ENCODE results near the gene CORO2B. TPM values are rescaled to one million over a fixed set of nuclear protein-coding genes. Genes with fewer than 3 reads are reported as not detected.

The CORO2B gene
- total RNA-seq, 1 donor from 2014 or later, result 1.0 TPM

DNA sequence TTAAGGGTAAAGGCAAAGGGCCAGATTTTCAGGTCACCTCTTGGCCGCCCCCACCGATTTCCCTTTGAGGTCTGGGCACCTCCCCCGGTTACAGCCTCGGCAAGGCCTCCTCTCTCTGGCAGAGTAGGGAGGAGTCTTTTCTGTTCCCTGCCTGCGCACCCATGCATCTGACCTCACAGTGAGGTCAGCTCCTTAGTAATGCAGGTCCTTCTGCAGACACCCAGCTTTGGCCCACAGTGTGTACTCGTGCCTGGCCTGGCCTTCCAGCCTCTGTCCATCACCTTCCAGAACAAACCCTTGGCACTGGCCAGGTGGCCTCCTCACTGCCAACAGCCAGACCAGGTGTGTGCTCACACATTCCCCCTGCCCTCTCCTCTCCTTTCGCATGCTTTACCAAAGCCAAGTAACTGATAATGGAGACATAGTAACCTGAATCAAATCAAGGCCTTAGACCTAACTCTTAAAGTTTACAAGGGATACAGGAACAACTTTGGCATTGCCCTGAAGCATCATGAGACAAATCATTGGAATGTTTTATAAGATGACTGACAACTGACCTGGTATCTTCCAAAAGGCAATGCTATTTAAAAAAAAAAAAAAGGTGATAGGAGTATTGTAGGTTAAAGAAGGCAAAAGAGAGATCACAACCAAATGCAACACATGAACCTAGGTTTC lies 61.3 kb downstream of the CORO2B start:
- no peak overlapping the region for H3K4me3 ChIP-seq (ENCODE audit: low read length in 3 of 3)
- H3K27me3 ChIP-seq (ENCODE audit: control insufficient read depth in 3 of 3, insufficient read depth in 3 of 3, low read length in 3 of 3), result no peaks in the 10 kb centered on the region
- H3K4me1 ChIP-seq (ENCODE audit: control insufficient read depth in 3 of 3, insufficient read depth in 3 of 3, low read length in 3 of 3), result peaks cover 38 to 52% (median 41%) of the 10 kb centered on the region in 3 donors
- H3K36me3 ChIP-seq (ENCODE audit: control insufficient read depth in 3 of 3, insufficient read depth in 3 of 3, low read length in 3 of 3), result no peaks in the 10 kb centered on the region
- no peak overlapping the region for H3K9ac ChIP-seq (ENCODE audit: low read depth in 1 of 3, low read length in 3 of 3)
- H3K9me3 ChIP-seq (ENCODE audit: control insufficient read depth in 3 of 3, low read length in 3 of 3), result no peaks in the 10 kb centered on the region
- no peak overlapping the region for H3K27ac ChIP-seq (ENCODE audit: low read depth, low read length)

DNA sequence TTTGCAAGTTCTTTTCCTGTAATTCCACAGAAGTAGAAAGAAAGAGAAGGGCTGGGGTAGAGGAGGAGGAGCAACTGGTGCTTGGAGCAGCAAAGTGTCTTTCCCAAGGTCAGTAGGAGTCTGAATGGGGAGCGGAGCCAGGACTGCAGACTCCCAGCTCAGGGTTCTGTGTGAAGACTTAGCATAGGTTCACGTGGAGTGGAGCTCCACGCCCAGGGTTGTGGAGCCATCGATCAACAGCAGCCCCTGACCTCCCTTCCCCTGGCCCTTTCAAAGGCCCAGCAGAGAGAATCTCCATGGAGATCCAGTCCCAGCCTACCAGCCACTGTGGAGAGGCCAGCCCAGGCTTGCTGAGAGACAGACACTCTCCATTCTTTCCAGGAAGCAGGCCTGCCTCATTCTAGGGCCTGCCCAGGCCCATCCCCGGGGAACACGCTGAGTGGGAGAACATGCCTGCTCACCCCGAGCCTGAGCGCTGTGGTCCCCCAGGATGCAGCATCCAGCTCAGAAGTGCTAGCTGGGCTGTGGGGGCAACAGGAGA lies 62.1 kb downstream of the CORO2B start:
- Histone ChIP-seq H3K4me1 (ENCODE audit: control insufficient read depth in 3 of 3, insufficient read depth in 3 of 3, low read length in 3 of 3) (peaks cover 30 to 44% (median 33%) of the 10 kb centered on the region in 3 donors), H3K9me3 (ENCODE audit: control insufficient read depth in 3 of 3, low read length in 3 of 3) (no peaks in the 10 kb centered on the region), H3K9ac (ENCODE audit: low read depth in 1 of 3, low read length in 3 of 3) (no peak overlapping the region), H3K4me3 (ENCODE audit: low read length in 3 of 3) (no peak overlapping the region), H3K27ac (ENCODE audit: low read depth, low read length) (no peak overlapping the region), H3K27me3 (ENCODE audit: control insufficient read depth in 3 of 3, insufficient read depth in 3 of 3, low read length in 3 of 3) (no peaks in the 10 kb centered on the region), H3K36me3 (ENCODE audit: control insufficient read depth in 3 of 3, insufficient read depth in 3 of 3, low read length in 3 of 3) (no peaks in the 10 kb centered on the region)

GRCh38 chr15:68641376-68641775 lies 62.6 kb downstream of the CORO2B start:
- Histone ChIP-seq H3K36me3 (ENCODE audit: control insufficient read depth in 3 of 3, insufficient read depth in 3 of 3, low read length in 3 of 3) (no peaks in the 10 kb centered on the region), H3K4me1 (ENCODE audit: control insufficient read depth in 3 of 3, insufficient read depth in 3 of 3, low read length in 3 of 3) (peaks cover 25 to 39% (median 30%) of the 10 kb centered on the region in 3 donors), H3K27ac (ENCODE audit: low read depth, low read length) (no peak overlapping the region)

DNA sequence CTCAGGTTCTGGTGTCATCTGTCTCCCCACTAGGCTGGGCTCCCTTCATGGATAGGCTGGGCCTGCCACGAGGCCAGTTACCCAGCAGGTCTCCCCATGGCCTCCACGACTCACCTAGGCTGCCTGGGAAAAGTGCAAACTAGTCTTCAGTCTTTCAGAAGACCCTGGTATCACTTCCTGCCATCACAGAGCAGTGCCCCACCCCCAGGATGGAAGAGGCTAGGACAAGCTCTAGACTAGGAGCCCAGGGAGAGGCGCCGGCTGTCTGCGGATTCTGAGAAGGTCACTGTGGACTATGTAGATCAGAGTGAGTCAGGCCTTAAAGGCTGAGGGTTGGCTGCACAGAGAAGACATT lies 63.7 kb downstream of the CORO2B start:
- H3K27ac ChIP-seq (ENCODE audit: low read depth, low read length), result no peak overlapping the region
- H3K27me3 ChIP-seq (ENCODE audit: control insufficient read depth in 3 of 3, insufficient read depth in 3 of 3, low read length in 3 of 3), result no peaks in the 10 kb centered on the region
- H3K9ac ChIP-seq (ENCODE audit: low read depth in 1 of 3, low read length in 3 of 3), result no peak overlapping the region
- peaks cover 17 to 33% (median 25%) of the 10 kb centered on the region in 3 donors for H3K4me1 ChIP-seq (ENCODE audit: control insufficient read depth in 3 of 3, insufficient read depth in 3 of 3, low read length in 3 of 3)
- no peaks in the 10 kb centered on the region for H3K36me3 ChIP-seq (ENCODE audit: control insufficient read depth in 3 of 3, insufficient read depth in 3 of 3, low read length in 3 of 3)
- H3K4me3 ChIP-seq (ENCODE audit: low read length in 3 of 3), result no peak overlapping the region
- H3K9me3 ChIP-seq (ENCODE audit: control insufficient read depth in 3 of 3, low read length in 3 of 3), result no peaks in the 10 kb centered on the region

More at GRCh38 chr15:68641376-68641775, 62.6 kb downstream of the CORO2B start:
- Histone ChIP-seq H3K9me3 (ENCODE audit: control insufficient read depth in 3 of 3, low read length in 3 of 3) (no peaks in the 10 kb centered on the region), H3K27me3 (ENCODE audit: control insufficient read depth in 3 of 3, insufficient read depth in 3 of 3, low read length in 3 of 3) (no peaks in the 10 kb centered on the region), H3K9ac (ENCODE audit: low read depth in 1 of 3, low read length in 3 of 3) (no peak overlapping the region), H3K4me3 (ENCODE audit: low read length in 3 of 3) (no peak overlapping the region)

- no peak overlapping the region for H3K9ac ChIP-seq (ENCODE audit: low read depth in 1 of 3, low read length in 3 of 3)
- no peak overlapping the region for H3K27ac ChIP-seq (ENCODE audit: low read depth, low read length)
- no peaks in the 10 kb centered on the region for H3K27me3 ChIP-seq (ENCODE audit: control insufficient read depth in 3 of 3, insufficient read depth in 3 of 3, low read length in 3 of 3)
- no peaks in the 10 kb centered on the region for H3K36me3 ChIP-seq (ENCODE audit: control insufficient read depth in 3 of 3, insufficient read depth in 3 of 3, low read length in 3 of 3)
- H3K4me3 ChIP-seq (ENCODE audit: low read length in 3 of 3), result no peak overlapping the region
- no peaks in the 10 kb centered on the region for H3K9me3 ChIP-seq (ENCODE audit: control insufficient read depth in 3 of 3, low read length in 3 of 3)
- peaks cover 12 to 26% (median 19%) of the 10 kb centered on the region in 3 donors for H3K4me1 ChIP-seq (ENCODE audit: control insufficient read depth in 3 of 3, insufficient read depth in 3 of 3, low read length in 3 of 3)
These were observed 64.5 kb downstream of the CORO2B start for GRCh38 chr15:68643216-68643830.

DNA sequence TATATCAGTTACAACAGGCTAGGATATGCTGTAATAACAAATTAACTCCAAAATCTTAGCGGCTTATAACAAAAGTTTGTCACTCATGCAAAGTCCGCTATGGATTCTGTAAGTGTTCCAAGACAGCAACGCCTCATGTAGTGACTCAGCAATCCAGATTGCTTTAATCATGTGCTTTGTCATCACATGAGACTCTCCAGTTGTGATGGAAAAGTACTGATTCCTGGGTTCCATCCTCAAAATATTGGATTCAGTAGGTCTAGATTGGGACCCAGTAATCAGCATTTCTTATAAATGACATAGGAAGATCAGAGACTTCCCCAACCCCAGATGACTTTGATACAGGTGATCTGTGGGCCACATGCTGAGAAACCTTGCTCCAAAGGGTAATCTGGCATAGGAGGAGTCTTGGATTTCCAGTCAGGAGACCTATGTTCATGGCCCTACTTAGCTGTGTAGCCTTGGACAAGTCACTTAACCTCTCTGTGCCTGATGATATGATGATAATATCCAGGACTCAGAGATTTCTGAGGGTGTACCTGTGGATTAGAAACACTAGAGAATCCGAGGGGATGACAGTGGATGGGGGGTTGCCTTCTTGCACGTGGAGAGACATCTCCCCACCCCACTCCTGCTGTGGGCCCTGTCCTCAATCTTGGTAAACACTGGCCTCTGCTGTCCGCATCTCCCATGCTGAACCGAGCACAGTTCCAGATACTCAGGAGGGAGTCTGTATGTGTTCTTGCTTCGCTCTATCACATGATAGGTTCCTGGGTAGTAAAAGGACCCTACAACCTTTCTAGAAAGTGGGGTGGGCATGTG lies 65.5 kb downstream of the CORO2B start:
- no peaks in the 10 kb centered on the region for H3K27me3 ChIP-seq (ENCODE audit: control insufficient read depth in 3 of 3, insufficient read depth in 3 of 3, low read length in 3 of 3)
- no peak overlapping the region for H3K4me3 ChIP-seq (ENCODE audit: low read length in 3 of 3)
- no peaks in the 10 kb centered on the region for H3K36me3 ChIP-seq (ENCODE audit: control insufficient read depth in 3 of 3, insufficient read depth in 3 of 3, low read length in 3 of 3)
- no peaks in the 10 kb centered on the region for H3K9me3 ChIP-seq (ENCODE audit: control insufficient read depth in 3 of 3, low read length in 3 of 3)
- H3K27ac ChIP-seq (ENCODE audit: low read depth, low read length), result no peak overlapping the region
- H3K4me1 ChIP-seq (ENCODE audit: control insufficient read depth in 3 of 3, insufficient read depth in 3 of 3, low read length in 3 of 3), result peaks cover 6 to 18% (median 14%) of the 10 kb centered on the region in 3 donors
- no peak overlapping the region for H3K9ac ChIP-seq (ENCODE audit: low read depth in 1 of 3, low read length in 3 of 3)

- H3K4me1 ChIP-seq (ENCODE audit: control insufficient read depth in 3 of 3, insufficient read depth in 3 of 3, low read length in 3 of 3), result peaks cover 2 to 16% (median 11%) of the 10 kb centered on the region in 3 donors
These were observed 66.2 kb downstream of the CORO2B start for GRCh38 chr15:68644996-68645395.

GRCh38 chr15:68646156-68646555 lies 67.4 kb downstream of the CORO2B start:
- H3K4me3 ChIP-seq (ENCODE audit: low read length in 3 of 3), result no peak overlapping the region
- no peak overlapping the region for H3K27ac ChIP-seq (ENCODE audit: low read depth, low read length)
- peaks cover 0 to 5% (median 4%) of the 10 kb centered on the region in 3 donors for H3K4me1 ChIP-seq (ENCODE audit: control insufficient read depth in 3 of 3, insufficient read depth in 3 of 3, low read length in 3 of 3)
- no peaks in the 10 kb centered on the region for H3K9me3 ChIP-seq (ENCODE audit: control insufficient read depth in 3 of 3, low read length in 3 of 3)
- no peaks in the 10 kb centered on the region for H3K36me3 ChIP-seq (ENCODE audit: control insufficient read depth in 3 of 3, insufficient read depth in 3 of 3, low read length in 3 of 3)
- H3K27me3 ChIP-seq (ENCODE audit: control insufficient read depth in 3 of 3, insufficient read depth in 3 of 3, low read length in 3 of 3), result no peaks in the 10 kb centered on the region
- H3K9ac ChIP-seq (ENCODE audit: low read depth in 1 of 3, low read length in 3 of 3), result no peak overlapping the region

More at GRCh38 chr15:68644996-68645395, 66.2 kb downstream of the CORO2B start:
- H3K27ac ChIP-seq (ENCODE audit: low read depth, low read length), result no peak overlapping the region
- no peak overlapping the region for H3K4me3 ChIP-seq (ENCODE audit: low read length in 3 of 3)
- H3K9me3 ChIP-seq (ENCODE audit: control insufficient read depth in 3 of 3, low read length in 3 of 3), result no peaks in the 10 kb centered on the region
- no peak overlapping the region for H3K9ac ChIP-seq (ENCODE audit: low read depth in 1 of 3, low read length in 3 of 3)
- H3K36me3 ChIP-seq (ENCODE audit: control insufficient read depth in 3 of 3, insufficient read depth in 3 of 3, low read length in 3 of 3), result no peaks in the 10 kb centered on the region
- no peaks in the 10 kb centered on the region for H3K27me3 ChIP-seq (ENCODE audit: control insufficient read depth in 3 of 3, insufficient read depth in 3 of 3, low read length in 3 of 3)

DNA sequence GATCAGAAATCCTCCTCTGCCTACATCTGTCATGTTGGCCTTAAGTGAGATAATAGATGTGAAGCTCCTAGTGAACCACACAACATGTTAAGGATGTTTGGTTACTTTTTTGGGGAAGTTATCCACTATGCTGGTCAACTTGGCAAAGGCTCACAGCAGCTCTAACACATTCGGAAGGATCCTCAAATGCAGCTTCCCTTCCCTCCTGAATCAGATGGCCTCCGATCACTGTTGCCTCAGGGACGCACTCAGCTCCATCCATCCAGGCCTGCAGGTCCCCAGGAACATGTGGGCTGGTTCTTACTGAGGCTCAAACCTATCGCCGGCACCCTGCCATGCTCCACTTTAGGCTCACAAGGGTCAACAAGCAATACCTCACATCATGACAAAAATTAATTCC lies 67.9 kb downstream of the CORO2B start:
- Histone ChIP-seq H3K9me3 (ENCODE audit: control insufficient read depth in 3 of 3, low read length in 3 of 3) (no peaks in the 10 kb centered on the region), H3K4me3 (ENCODE audit: low read length in 3 of 3) (no peak overlapping the region), H3K9ac (ENCODE audit: low read depth in 1 of 3, low read length in 3 of 3) (no peak overlapping the region), H3K27me3 (ENCODE audit: control insufficient read depth in 3 of 3, insufficient read depth in 3 of 3, low read length in 3 of 3) (no peaks in the 10 kb centered on the region), H3K36me3 (ENCODE audit: control insufficient read depth in 3 of 3, insufficient read depth in 3 of 3, low read length in 3 of 3) (no peaks in the 10 kb centered on the region), H3K4me1 (ENCODE audit: control insufficient read depth in 3 of 3, insufficient read depth in 3 of 3, low read length in 3 of 3) (peaks cover 0 to 5% (median 4%) of the 10 kb centered on the region in 3 donors), H3K27ac (ENCODE audit: low read depth, low read length) (no peak overlapping the region)
